ENCODE data around the gene SPOCD1.

Gene SPOCD1

DNA sequence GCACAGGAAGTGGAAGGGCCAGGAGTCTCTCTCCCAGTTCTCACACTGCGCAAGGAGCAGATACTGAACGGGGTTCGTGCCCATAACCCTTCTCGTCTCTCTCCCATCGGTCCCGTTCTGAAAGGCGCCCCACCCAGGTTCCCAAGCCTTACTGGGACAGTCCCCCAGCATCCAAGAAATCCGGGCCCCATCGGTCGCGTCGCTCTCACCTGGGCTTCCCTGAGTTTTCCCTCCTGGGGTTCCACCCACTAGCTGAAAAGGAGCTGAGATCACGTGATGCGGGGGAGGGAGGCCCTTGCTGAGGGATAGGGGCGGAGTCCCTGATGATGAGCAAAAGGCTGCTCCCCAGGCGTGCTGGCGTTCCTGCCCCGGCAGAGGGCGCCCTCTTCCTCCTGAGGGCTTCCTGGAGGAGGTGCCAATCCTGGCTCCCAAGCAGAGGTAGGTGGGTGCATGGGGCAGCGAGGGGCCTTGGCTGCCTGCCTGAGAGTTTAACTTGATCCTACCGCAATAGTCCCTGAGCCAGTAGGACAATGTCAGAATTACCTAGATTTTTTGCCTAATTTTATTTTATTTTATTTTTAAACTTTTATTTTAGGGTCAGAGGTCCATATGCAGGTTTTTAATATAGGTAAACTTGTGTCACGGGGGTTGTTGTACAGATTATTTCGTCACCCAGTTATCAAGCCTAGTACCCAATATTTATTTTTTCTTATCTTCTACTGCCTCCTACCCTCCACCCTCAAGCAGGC is at the start of gene SPOCD1:
Gene SPOCD1, minus strand, starts transcription at position 271 of the 749 bp plus-strand sequence. CDS start 689 bp downstream, outside the sequence.
- H3K4me3 Mint-ChIP-seq = no peak within 1 kb of the TSS
- peak within 1 kb of the TSS; percentile 60 for H3K27ac Mint-ChIP-seq
- no peaks in the 10 kb centered on the region for H3K9me3 Mint-ChIP-seq
- no peaks in the 10 kb centered on the region for H3K36me3 Mint-ChIP-seq
- peak; percentile 59 for ATAC-seq
- no peaks in the 10 kb centered on the region for H3K27me3 Mint-ChIP-seq
- peaks cover 27% of the 10 kb centered on the region for H3K4me1 Mint-ChIP-seq

DNA sequence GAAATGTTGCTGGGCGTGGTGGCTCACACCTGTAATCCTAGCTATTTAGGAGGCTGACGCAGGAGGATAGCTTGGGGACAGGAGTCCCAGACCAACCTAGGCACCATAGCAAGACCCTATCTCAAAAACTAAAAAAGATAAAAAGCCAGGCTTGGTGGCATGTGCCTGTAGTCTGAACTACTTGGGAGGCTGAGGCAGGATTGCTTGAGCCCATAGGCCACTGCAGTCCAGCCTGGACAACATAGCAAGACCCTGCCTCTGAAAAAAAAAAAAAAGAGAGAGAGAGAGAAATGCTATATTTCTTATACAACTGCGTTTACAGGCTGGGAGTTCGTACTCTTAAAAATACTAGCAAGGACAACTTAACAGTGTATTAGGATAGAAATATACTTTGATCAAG is 46.2 kb upstream of the SPOCD1 start:
- no peak for ATAC-seq
- Mint-ChIP-seq H3K36me3 (no peaks in the 10 kb centered on the region), H3K27me3 (no peaks in the 10 kb centered on the region), H3K9me3 (no peaks in the 10 kb centered on the region), H3K4me3 (no peak overlapping the region), H3K27ac (no peak overlapping the region), H3K4me1 (peaks cover 14% of the 10 kb centered on the region)

DNA sequence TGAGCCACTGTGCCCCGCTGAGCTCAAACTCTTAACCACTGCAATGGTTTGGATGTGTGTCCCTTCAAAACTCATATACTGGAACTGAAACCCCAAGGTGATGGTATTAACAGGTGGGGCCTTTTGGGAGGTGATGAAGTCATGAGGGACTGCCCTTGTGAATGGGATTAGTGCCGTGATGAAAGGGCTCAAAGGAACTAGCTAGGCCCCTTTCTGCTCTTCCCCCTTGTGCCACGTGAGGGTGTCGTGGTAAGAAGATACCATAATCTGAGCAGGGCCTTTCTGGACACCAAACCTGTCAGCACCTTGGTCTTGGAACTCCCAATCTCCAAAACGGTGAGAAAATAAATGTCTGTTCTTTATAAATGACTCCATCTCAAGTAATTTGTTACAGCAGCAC is 45.5 kb upstream of the SPOCD1 start:
- peaks cover 7% of the 10 kb centered on the region for H3K4me1 Mint-ChIP-seq
- ATAC-seq = peak; percentile 74
- no peaks in the 10 kb centered on the region for H3K36me3 Mint-ChIP-seq
- no peaks in the 10 kb centered on the region for H3K9me3 Mint-ChIP-seq
- H3K27me3 Mint-ChIP-seq = no peaks in the 10 kb centered on the region
- no peak overlapping the region for H3K4me3 Mint-ChIP-seq
- H3K27ac Mint-ChIP-seq = no peak overlapping the region

DNA sequence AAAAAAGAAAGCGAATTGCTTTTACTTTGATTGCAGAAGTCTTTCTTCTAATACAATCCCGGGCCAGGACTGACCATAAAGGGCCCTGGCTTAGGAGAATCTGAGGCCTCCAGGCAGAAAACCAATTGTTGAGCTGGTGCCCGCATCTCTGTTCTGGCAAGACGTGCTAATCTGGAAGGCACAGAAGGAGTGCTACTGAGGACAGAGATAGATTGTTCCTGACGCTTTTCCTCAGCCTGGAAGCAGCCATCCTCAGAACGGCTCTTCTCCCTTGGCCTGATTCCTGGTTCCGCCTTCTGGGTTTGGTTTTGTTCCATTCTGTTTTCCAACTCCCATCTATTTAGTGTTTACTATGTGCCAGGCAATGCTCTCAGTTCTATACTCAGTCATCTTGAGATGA is 44.8 kb upstream of the SPOCD1 start:
- no peaks in the 10 kb centered on the region for H3K27me3 Mint-ChIP-seq
- no peaks in the 10 kb centered on the region for H3K36me3 Mint-ChIP-seq
- H3K27ac Mint-ChIP-seq = no peak overlapping the region
- no peak overlapping the region for H3K4me3 Mint-ChIP-seq
- peaks cover 4% of the 10 kb centered on the region for H3K4me1 Mint-ChIP-seq
- no peaks in the 10 kb centered on the region for H3K9me3 Mint-ChIP-seq
- no peak for ATAC-seq

DNA sequence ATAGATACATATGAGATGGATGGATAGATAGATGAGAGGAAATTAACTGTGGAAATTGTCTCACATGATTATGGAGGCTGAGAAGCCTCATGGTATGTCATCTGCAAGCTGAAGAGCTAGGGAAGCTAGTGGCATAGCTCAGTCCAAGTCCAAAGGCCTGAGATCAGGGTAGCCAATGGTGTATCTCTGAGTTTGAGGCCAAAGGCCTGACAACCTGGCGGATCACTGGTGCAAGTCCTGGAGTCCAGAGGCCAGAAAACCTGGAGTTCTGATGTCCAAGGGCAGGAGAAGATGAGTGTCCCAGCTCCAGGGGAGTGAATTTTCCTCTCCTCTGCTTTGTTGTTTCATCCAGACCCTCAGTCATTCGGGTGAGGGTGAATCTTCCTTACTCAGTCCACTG is 43.9 kb upstream of the SPOCD1 start:
- Mint-ChIP-seq H3K4me1 (peaks cover 4% of the 10 kb centered on the region), H3K27me3 (no peaks in the 10 kb centered on the region), H3K36me3 (no peaks in the 10 kb centered on the region), H3K9me3 (no peaks in the 10 kb centered on the region), H3K4me3 (no peak overlapping the region), H3K27ac (no peak overlapping the region)
- ATAC-seq = no peak

DNA sequence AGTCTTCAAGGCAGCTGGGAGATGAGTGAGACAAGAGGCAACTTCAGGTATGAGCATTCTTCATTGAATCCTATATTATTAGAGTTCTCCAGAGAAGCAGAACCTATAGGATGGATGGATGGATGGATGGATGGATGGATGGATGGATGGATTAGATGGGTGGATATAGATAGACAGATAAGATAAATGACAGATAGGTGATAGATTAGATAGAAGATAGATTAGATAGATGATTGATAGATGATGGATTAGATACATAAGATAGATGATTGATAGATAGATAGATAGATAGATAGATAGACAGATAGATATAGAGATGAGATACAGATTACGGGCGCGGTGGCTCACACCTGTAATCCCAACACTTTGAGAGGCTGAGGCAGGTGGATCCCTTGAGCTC is 43.2 kb upstream of the SPOCD1 start:
- H3K4me3 Mint-ChIP-seq = no peak overlapping the region
- H3K4me1 Mint-ChIP-seq = peaks cover 2% of the 10 kb centered on the region
- no peaks in the 10 kb centered on the region for H3K36me3 Mint-ChIP-seq
- no peak overlapping the region for H3K27ac Mint-ChIP-seq
- H3K27me3 Mint-ChIP-seq = no peaks in the 10 kb centered on the region
- H3K9me3 Mint-ChIP-seq = no peaks in the 10 kb centered on the region
- no peak for ATAC-seq

DNA sequence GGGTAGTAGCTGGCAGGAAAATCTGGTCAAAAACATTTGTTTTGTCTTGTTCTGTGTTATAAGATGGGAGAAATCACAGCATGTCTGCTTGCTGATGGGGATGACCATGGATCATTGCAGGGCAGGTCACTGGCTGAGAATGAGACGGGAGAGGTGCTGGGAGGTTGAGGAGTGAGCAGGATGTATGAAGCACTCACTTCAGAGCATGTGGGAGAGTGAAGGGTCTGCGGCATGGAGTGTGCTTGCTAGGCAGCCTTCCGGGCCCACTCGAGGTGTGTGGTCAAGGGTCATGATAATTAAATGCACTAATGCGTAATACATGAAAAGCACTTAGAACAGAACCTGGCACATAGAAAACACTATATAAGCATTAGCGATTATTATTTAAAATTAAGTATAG is 42.0 kb upstream of the SPOCD1 start:
- H3K9me3 Mint-ChIP-seq = no peaks in the 10 kb centered on the region
- no peak overlapping the region for H3K4me3 Mint-ChIP-seq
- H3K27me3 Mint-ChIP-seq = no peaks in the 10 kb centered on the region
- no peak overlapping the region for H3K27ac Mint-ChIP-seq
- H3K4me1 Mint-ChIP-seq = no peaks in the 10 kb centered on the region
- no peaks in the 10 kb centered on the region for H3K36me3 Mint-ChIP-seq
- ATAC-seq = no peak

DNA sequence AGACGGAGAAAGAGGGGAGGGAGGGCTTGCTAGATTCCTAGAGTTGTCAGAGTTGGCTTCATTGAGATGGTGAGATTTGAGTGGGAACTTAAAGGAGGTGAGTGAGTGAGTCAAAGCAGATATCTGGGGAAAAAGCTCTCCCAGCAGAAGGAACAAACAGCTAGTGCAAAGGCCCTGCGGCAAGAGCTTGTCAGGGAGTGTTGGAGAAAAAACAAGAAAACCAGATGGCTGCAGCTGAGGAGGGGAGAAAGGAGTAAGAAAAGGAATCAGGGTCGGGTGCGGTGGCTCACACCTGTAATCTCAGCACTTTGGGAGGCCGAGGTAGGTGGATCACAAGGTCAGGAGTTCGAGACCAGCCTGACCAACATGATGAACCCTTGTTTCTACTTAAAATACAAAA is 40.3 kb upstream of the SPOCD1 start:
- H3K36me3 Mint-ChIP-seq = no peaks in the 10 kb centered on the region
- no peaks in the 10 kb centered on the region for H3K9me3 Mint-ChIP-seq
- no peak overlapping the region for H3K27ac Mint-ChIP-seq
- ATAC-seq = no peak
- H3K4me3 Mint-ChIP-seq = no peak overlapping the region
- no peaks in the 10 kb centered on the region for H3K4me1 Mint-ChIP-seq
- H3K27me3 Mint-ChIP-seq = no peaks in the 10 kb centered on the region

DNA sequence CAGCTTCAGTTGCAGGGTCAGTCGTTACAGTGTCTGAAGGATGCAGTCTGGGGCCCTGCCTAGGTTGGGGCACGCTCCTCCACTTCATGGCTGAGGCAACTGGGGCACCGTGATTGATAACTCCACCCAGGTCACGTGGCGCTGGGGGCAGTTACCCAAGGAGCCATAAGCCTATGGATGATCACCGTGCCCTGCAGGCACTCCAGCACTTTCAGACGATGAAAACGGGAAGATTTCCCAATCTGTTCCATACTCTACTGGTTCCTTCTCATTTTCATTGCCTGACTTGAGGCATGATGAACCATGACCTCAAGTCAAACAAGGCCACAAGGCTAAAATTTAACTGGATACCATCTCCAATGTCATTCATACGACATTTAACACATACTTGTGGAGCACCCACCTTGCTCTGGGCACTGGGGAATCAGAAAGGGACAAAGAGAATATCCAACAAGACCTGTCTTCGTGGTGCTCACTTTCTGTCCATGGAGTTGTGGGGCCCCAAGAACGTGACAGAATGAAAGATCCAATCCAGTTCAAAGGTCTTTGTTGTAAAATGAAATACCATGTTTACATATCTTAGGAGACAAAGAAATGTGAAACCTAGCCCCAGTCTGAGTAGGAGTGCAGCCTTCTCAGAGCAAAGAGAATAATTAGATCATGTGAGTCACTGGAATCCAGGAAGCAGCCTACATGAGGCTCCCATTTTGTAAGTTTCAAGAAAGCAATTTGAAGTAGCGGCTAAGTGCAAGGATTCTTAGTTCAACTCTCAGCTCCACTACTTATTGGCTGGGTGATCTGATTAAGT is 39.4 kb upstream of the SPOCD1 start:
- ATAC-seq = no peak
- H3K27ac Mint-ChIP-seq = no peak overlapping the region
- H3K9me3 Mint-ChIP-seq = no peaks in the 10 kb centered on the region
- H3K27me3 Mint-ChIP-seq = no peaks in the 10 kb centered on the region
- H3K4me3 Mint-ChIP-seq = no peak overlapping the region
- no peaks in the 10 kb centered on the region for H3K4me1 Mint-ChIP-seq
- H3K36me3 Mint-ChIP-seq = no peaks in the 10 kb centered on the region

DNA sequence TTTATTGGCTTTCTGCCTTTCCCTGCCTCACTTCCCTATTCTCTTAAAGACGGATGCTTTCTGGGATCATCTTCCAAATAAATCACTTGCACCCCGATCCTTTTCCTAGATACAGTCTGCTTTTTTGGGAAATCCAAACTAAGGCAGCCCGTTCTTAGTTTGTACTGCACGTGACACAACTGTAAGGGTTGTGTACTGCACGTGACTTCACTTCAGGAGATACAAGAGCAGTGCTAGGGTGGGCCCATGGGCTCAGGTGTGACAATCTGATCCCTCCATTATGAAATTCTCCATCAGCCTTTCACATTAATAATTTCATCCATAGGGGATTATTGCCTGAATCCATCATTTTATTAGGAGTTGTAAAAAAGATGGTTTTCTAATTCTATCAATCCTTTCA is 33.8 kb upstream of the SPOCD1 start:
- no peak overlapping the region for H3K4me3 Mint-ChIP-seq
- H3K4me1 Mint-ChIP-seq = peaks cover 32% of the 10 kb centered on the region
- no peak for ATAC-seq
- no peaks in the 10 kb centered on the region for H3K27me3 Mint-ChIP-seq
- H3K36me3 Mint-ChIP-seq = no peaks in the 10 kb centered on the region
- no peaks in the 10 kb centered on the region for H3K9me3 Mint-ChIP-seq
- no peak overlapping the region for H3K27ac Mint-ChIP-seq

DNA sequence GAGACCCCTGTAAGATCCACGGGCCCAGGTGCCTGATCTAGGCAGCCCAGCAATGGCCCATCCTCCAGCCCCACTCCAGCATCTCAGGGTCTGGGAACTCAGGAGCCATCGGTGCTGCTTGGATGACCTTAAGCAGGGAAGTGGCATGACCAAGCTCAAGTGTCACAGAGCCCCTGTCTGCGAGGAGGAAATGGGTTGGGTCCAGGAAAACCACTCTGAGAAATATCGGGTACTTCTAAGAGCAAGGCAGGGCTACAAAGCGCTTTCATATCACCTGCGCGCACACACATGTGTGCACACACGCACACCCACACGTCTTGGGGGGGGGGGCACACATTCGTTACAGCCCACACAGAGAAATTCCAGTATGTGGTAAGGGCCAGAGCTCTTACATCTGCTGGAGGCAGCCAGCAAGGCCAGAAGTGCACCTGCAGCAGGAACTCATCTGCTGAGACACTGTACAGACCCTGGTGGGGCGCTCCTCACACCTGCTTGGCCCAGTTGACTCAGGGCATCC is 32.6 kb upstream of the SPOCD1 start:
- no peaks in the 10 kb centered on the region for H3K27me3 Mint-ChIP-seq
- no peaks in the 10 kb centered on the region for H3K36me3 Mint-ChIP-seq
- H3K9me3 Mint-ChIP-seq = no peaks in the 10 kb centered on the region
- peaks cover 35% of the 10 kb centered on the region for H3K4me1 Mint-ChIP-seq
- peak; percentile 78 for ATAC-seq
- H3K27ac Mint-ChIP-seq = peak overlapping the region; percentile 6
- H3K4me3 Mint-ChIP-seq = no peak overlapping the region

DNA sequence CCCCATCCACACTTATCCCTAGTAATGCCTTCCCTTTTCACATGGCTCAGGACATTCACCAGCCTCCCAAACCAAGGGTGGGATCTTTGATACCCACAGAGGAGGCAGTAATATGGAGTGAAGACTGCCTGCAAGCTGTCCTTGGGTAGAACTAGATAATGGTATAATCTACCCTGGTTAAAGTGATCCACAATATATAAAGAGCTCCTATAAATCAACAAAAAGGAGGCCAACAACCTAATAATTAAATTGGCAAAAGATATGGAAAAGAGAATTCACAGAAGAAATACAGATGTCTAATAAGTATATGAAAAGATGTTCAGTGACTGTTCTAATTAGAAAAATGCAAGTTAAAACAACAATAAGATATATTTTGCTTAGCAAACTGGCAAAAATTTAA is 30.7 kb upstream of the SPOCD1 start:
- no peak for ATAC-seq
- H3K27ac Mint-ChIP-seq = no peak overlapping the region
- peaks cover 42% of the 10 kb centered on the region for H3K4me1 Mint-ChIP-seq
- H3K9me3 Mint-ChIP-seq = no peaks in the 10 kb centered on the region
- H3K27me3 Mint-ChIP-seq = no peaks in the 10 kb centered on the region
- no peak overlapping the region for H3K4me3 Mint-ChIP-seq
- H3K36me3 Mint-ChIP-seq = no peaks in the 10 kb centered on the region

DNA sequence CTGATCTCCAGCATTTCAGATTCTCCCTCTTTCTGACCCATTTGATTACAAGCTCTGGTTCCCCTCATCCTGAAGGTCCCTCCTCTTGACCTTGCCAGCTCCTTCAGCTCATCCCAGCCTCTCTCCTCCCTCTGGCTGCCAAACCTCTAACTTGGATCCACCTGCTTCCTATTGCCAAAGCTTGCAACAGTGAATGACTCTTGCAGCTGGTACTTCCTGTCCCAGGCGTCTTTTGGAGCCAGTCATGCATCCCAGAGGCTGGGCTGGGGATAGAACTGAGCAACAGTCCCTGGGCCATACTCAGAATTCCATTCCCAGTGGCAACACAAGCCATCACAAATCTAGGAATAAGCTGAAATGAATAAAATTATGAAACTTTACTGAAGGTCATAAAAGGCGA is 27.7 kb upstream of the SPOCD1 start:
- Mint-ChIP-seq H3K36me3 (no peaks in the 10 kb centered on the region), H3K27ac (no peak overlapping the region), H3K4me1 (peaks cover 32% of the 10 kb centered on the region), H3K27me3 (no peaks in the 10 kb centered on the region), H3K4me3 (no peak overlapping the region), H3K9me3 (no peaks in the 10 kb centered on the region)
- ATAC-seq = no peak

DNA sequence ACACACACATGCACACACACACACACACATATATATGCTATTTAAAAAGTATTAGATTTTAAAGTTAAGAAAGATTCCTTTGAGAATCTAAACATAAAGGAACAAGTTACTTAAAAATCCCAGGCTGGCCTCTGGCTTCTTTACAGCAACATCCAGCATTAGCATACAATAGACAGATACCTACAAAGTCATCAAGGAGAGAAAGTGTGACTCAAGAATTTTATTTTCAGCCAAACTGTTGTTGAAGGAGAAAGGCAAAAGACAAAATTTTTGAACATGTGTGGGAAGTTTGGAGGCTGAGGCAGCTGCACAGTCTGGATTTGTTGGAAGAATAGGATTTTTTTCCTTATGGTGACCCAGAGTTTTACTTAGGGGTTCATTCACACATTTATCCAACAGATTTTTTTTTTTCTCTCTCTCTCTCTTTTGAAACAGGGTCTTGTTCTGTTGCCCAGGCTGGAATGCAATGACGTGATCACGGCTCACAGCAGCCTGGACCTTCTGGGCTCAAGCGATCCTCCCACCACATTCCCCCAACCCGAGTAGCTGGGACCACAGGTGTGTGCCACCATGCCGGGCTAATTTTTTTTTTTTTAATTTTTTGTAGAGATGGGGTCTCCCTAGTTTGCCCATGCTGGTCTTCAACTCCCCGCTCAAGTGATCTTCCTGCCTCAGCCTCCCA is 24.0 kb upstream of the SPOCD1 start:
- no peaks in the 10 kb centered on the region for H3K9me3 Mint-ChIP-seq
- no peak for ATAC-seq
- H3K4me1 Mint-ChIP-seq = peaks cover 10% of the 10 kb centered on the region
- H3K27ac Mint-ChIP-seq = no peak overlapping the region
- no peak overlapping the region for H3K4me3 Mint-ChIP-seq
- no peaks in the 10 kb centered on the region for H3K36me3 Mint-ChIP-seq
- no peaks in the 10 kb centered on the region for H3K27me3 Mint-ChIP-seq

DNA sequence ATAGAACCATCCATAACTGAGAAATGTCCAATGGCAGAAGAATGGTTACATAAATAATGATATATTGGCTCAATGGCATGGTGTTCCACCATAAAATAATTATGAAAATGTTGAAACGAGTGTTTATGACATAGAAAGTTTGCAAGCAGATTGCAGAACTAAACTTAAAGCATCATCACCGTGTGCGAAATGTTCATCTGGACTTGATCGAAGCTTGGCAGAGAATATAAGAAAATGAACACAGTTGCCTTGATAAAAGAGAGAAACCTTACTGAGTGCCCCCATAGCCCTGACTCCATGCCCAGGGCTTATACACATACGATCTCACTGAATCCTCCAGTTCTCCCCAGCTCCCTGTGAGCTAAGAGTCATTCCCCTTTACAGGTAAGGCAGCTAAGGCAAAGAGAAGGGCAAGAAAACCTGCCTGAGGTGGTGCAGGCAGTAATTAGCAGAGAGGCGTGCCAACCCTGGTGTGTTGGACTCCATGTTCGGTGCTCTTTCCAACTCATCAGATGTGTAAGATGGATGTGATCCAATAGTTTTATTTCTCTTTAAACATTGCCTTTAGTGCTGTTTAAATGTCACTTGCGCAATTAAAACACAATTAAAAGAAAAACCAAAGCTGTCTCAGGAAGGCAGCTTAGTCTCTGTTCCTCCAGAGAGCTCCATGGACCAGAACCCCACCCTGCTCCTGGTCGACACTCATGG is 21.8 kb upstream of the SPOCD1 start:
- H3K4me3 Mint-ChIP-seq = no peak overlapping the region
- H3K9me3 Mint-ChIP-seq = no peaks in the 10 kb centered on the region
- no peak overlapping the region for H3K27ac Mint-ChIP-seq
- no peaks in the 10 kb centered on the region for H3K36me3 Mint-ChIP-seq
- H3K4me1 Mint-ChIP-seq = no peaks in the 10 kb centered on the region
- ATAC-seq = no peak
- no peaks in the 10 kb centered on the region for H3K27me3 Mint-ChIP-seq

Measured in stimulated activated memory B cell treated with anti-CD40 and anti-IgM and Interleukin-4, amounts not matched to agents 10 μg/mL and 1 μg/mL and 100 μg/mL, for 72 hours (primary cell).